HCT116 (cell line): ENCODE data around the gene RNASE8. TPM values are rescaled to one million over a fixed set of nuclear protein-coding genes. Genes with fewer than 3 reads are reported as not detected.
A peak's percentile ranks its signal among the peaks of the same experiment; 100 is the strongest.
"Not testable (repeated sequence)": the region's sequence is repeated elsewhere in the genome, so short reads cannot be mapped to it uniquely, and the experiment has no call there.

Source experiments
- ATAC-seq: fragments of 200-7000 bp; cut with Tn5 transposase; 2 replicates; pipeline ENCODE4 v1.9.1; 2020; ENCODE audit warnings: mild to moderate bottlenecking, moderate library complexity
- Bru-seq: library from RNA; stranded (reverse); fragments of 400-500 nt; gene quantifications from one replicate; lab custom pipeline; 2021; lab: Mats Ljungman, UMichigan
- BruChase-seq, 2 experiments: library from RNA; stranded (reverse); fragments of 400-500 nt; gene quantifications; one replicate each; lab custom pipeline; 2021; lab: Mats Ljungman, UMichigan
- BruUV-seq: library from RNA; stranded (reverse); fragments of 400-500 nt; replicated peaks from 2 replicates; lab custom pipeline; 2021; lab: Mats Ljungman, UMichigan
- CTCF ChIA-PET: fragments of 300-600 bp; sonication (Branson Sonifier 250); formaldehyde crosslinking; loops from one replicate; lab custom pipeline; 2021; ENCODE audit warnings: antibody characterized with exemption; lab: Charles Lee
- POLR2A ChIA-PET: fragments of 300-600, 350-600 bp; sonication (Branson Sonifier 250); formaldehyde crosslinking; loops from one replicate; lab custom pipeline; 2021; ENCODE audit warnings: antibody characterized with exemption; lab: Charles Lee
- RAD21 ChIA-PET, 2 experiments: fragments of 300-600 bp; sonication (Branson Sonifier 250); formaldehyde crosslinking; loops; one replicate each; lab custom pipeline; 2023; ENCODE audit warnings: low total read pairs in 2 of 2; ENCODE audit not compliant: uncharacterized antibody in 2 of 2, unreplicated experiment in 2 of 2, low non-redundant PET in 1 of 2; lab: Charles Lee
- DNase-seq: peaks from one replicate; pipeline ENCODE4 v3.0.0-alpha.2; 2010; ENCODE audit warnings: low read depth, low spot score
- H2AFZ ChIP-seq: fragments of 200-600 bp; shearing (Covaris generic), sonication (generic); 2 replicates; pipeline ENCODE4 v1.6.1; 2017; ENCODE audit warnings: low read depth, mixed run types, mixed read lengths, antibody characterized with exemption, low read length; ENCODE audit not compliant: poor library complexity, severe bottlenecking
- H3K27ac ChIP-seq: 2 replicates; pipeline ENCODE4 v1.5.1; 2012; ENCODE audit warnings: low read depth, low read length
- H3K27me3 ChIP-seq: fragments of 200-600 bp; sonication (generic); 2 replicates; pipeline ENCODE4 v1.6.1; 2016; ENCODE audit warnings: mixed run types, low read length, mixed read lengths; ENCODE audit not compliant: insufficient read depth
- H3K36me3 ChIP-seq, 2 experiments: fragments of 200-500 bp in 1 of 2; fragments of 200-600 bp in 1 of 2; sonication (Bioruptor generic) in 1 of 2; sonication (generic) in 1 of 2; 2 replicates each; pipeline versions ENCODE4 v1.5.1 to v1.6.1; 2014 to 2016; ENCODE audit warnings: low read length in 2 of 2, inconsistent platforms in 1 of 2, mixed read lengths in 1 of 2, mixed run types in 1 of 2; ENCODE audit not compliant: insufficient read depth in 2 of 2, control insufficient read depth in 1 of 2
- H3K4me1 ChIP-seq, 2 experiments: fragments of 200-600 bp in 1 of 2; sonication (generic) in 1 of 2; 2 replicates each; pipeline versions ENCODE4 v1.5.1 to v1.6.1; 2012 to 2017; ENCODE audit warnings: low read length in 2 of 2, inconsistent platforms in 1 of 2, mild to moderate bottlenecking in 1 of 2, mixed read lengths in 1 of 2, mixed run types in 1 of 2, moderate library complexity in 1 of 2; ENCODE audit not compliant: insufficient read depth in 2 of 2, control insufficient read depth in 1 of 2
- H3K4me2 ChIP-seq: fragments of 200-600 bp; sonication (generic); 2 replicates; pipeline ENCODE4 v1.6.1; 2017; ENCODE audit warnings: mixed run types, low read length, mixed read lengths
- H3K4me3 ChIP-seq, 2 experiments: fragments of 200-600 bp in 1 of 2; sonication (generic) in 1 of 2; replicated peaks in 1 of 2; 2 replicates each; pipeline ENCODE4 v1.5.1; 2011 to 2016; ENCODE audit warnings: low read length in 2 of 2, control low read depth in 1 of 2, low read depth in 1 of 2, mild to moderate bottlenecking in 1 of 2, mixed read lengths in 1 of 2, mixed run types in 1 of 2
- H3K79me2 ChIP-seq: fragments of 200-600 bp; sonication (generic); 2 replicates; pipeline ENCODE4 v1.6.1; 2017; ENCODE audit warnings: mild to moderate bottlenecking, mixed run types, low read length, moderate library complexity, mixed read lengths; ENCODE audit not compliant: insufficient read depth
- H3K9ac ChIP-seq: fragments of 200-600 bp; sonication (generic); 2 replicates; pipeline ENCODE4 v1.6.1; 2016; ENCODE audit warnings: low read length, mixed read lengths
- H3K9me2 ChIP-seq: fragments of 200-600 bp; sonication (generic), shearing (Covaris generic); 2 replicates; pipeline ENCODE4 v1.6.1; 2017; ENCODE audit warnings: mixed run types, mild to moderate bottlenecking, moderate library complexity; ENCODE audit not compliant: insufficient read depth
- H3K9me3 ChIP-seq, 2 experiments: fragments of 200-500 bp in 1 of 2; fragments of 200-600 bp in 1 of 2; sonication (Bioruptor generic) in 1 of 2; sonication (generic) in 1 of 2; 2 replicates each; pipeline ENCODE4 v1.6.1; 2014 to 2017; ENCODE audit warnings: low read length in 2 of 2, mixed read lengths in 2 of 2, inconsistent platforms in 1 of 2, low read depth in 1 of 2, mild to moderate bottlenecking in 1 of 2, mixed run types in 1 of 2, moderate library complexity in 1 of 2; ENCODE audit not compliant: control insufficient read depth in 1 of 2, insufficient read depth in 1 of 2
- H4K20me1 ChIP-seq: fragments of 200-600 bp; sonication (generic), shearing (Covaris generic); 2 replicates; pipeline ENCODE4 v1.6.1; 2017; ENCODE audit warnings: mixed run types, mild to moderate bottlenecking, moderate library complexity; ENCODE audit not compliant: insufficient read depth
- ELF1 ChIP-seq: IDR thresholded peaks from 2 replicates; pipeline ENCODE4 v1.6.1; 2012; ENCODE audit warnings: low read depth, borderline replicate concordance
- intact Hi-C: fragments of 100-400 bp; cut with micrococcal nuclease; formaldehyde crosslinking; loops from 2 replicates; pipeline ENCODE4 v1.10.0; 2022
- long read RNA-seq: library from polyadenylated mRNA; unstranded; transcript quantifications from one replicate; pipeline ENCODE4 v2.0.0, GENCODE V29; 2021; ENCODE audit not compliant: unreplicated experiment
- polyA plus RNA-seq: library from polyadenylated mRNA; unstranded; fragments of >200 nt; gene quantifications from 2 replicates; pipeline ENCODE4 v1.2.1, GENCODE V29; 2012; ENCODE audit warnings: missing spikeins
- total RNA-seq: library from RNA; stranded (reverse); gene quantifications from one replicate; pipeline ENCODE4 v1.2.1, GENCODE V29; 2021; ENCODE audit not compliant: unreplicated experiment
- TF ChIP-seq, protein P1 (sequence below), 3 experiments: fragments of 200-600 bp in 1 of 3; sonication (generic) in 1 of 3; IDR thresholded peaks in 2 of 3; conservative IDR thresholded peaks in 1 of 3; 2 replicates each; pipeline ENCODE4 v1.5.1; 2012 to 2017; ENCODE audit warnings: low read depth in 2 of 3, low read length in 2 of 3, antibody characterized with exemption in 1 of 3, borderline replicate concordance in 1 of 3, control low read depth in 1 of 3, mild to moderate bottlenecking in 1 of 3, mixed read lengths in 1 of 3, mixed run types in 1 of 3, moderate library complexity in 1 of 3; ENCODE audit not compliant: insufficient read depth in 1 of 3

The RNASE8 gene
- not detected for total RNA-seq
- not detected in 2 replicates for polyA plus RNA-seq
- Bru-seq, nascent RNA: not detected
- not detected for BruChase-seq, experiment 1, labeled RNA remaining after a 6-hour chase
- BruChase-seq, experiment 2, labeled RNA remaining after a 2-hour chase: not detected
- long read RNA-seq: 0 reads

GRCh38 chr14:21057803-21058675 is at the start of gene RNASE8:
TSS of gene RNASE8 (plus strand) at chr14:21057822. CDS start at chr14:21057893, 71 bp downstream.
- ChIA-PET RAD21 (no interaction called here), POLR2A (no interaction called here)
- no peaks in the 10 kb centered on the region for H3K36me3 ChIP-seq
- no TSS peak for BruUV-seq
- H3K9ac ChIP-seq: no peak within 1 kb of the TSS
- intact Hi-C loops: no loop called here
- peaks cover 5% of the 10 kb centered on the region for H3K27me3 ChIP-seq
- H3K4me2 ChIP-seq: no peak within 1 kb of the TSS
- H3K4me1 ChIP-seq: no peaks in the 10 kb centered on the region
- H2AFZ ChIP-seq: no peak within 1 kb of the TSS
- no peak within 1 kb of the TSS for H3K27ac ChIP-seq
- H3K9me3 ChIP-seq: no peaks in the 10 kb centered on the region
- no peaks in the 10 kb centered on the region for H3K79me2 ChIP-seq
- no peak for DNase-seq
- TF ChIP-seq ELF1: no peak
- TF ChIP-seq, protein P1, sequence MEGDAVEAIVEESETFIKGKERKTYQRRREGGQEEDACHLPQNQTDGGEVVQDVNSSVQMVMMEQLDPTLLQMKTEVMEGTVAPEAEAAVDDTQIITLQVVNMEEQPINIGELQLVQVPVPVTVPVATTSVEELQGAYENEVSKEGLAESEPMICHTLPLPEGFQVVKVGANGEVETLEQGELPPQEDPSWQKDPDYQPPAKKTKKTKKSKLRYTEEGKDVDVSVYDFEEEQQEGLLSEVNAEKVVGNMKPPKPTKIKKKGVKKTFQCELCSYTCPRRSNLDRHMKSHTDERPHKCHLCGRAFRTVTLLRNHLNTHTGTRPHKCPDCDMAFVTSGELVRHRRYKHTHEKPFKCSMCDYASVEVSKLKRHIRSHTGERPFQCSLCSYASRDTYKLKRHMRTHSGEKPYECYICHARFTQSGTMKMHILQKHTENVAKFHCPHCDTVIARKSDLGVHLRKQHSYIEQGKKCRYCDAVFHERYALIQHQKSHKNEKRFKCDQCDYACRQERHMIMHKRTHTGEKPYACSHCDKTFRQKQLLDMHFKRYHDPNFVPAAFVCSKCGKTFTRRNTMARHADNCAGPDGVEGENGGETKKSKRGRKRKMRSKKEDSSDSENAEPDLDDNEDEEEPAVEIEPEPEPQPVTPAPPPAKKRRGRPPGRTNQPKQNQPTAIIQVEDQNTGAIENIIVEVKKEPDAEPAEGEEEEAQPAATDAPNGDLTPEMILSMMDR (IDR thresholded peaks at IDR 0.05 in 2 of 3, conservative IDR thresholded peaks at IDR 0.05 in 1 of 3; ENCODE audit: borderline replicate concordance in 1 of 3, insufficient read depth in 1 of 3, low read depth in 2 of 3, low read length in 2 of 3): peak in 2 of 3 experiments; percentile 27 to 36; a peak in 3 of 6 replicates
- TF ChIP-seq, all 23 proteins: peak for 1
- Histone ChIP-seq H3K4me3 (no peak within 1 kb of the TSS), H3K9me2 (no peaks in the 10 kb centered on the region), H4K20me1 (no peaks in the 10 kb centered on the region)
- CTCF ChIA-PET: interaction anchor here (1.4 kb wide), 1 partner anchor 43 kb away, joined by 4 read pairs; no protein-coding TSS in a partner anchor
- peak; percentile 72 for ATAC-seq

DNA sequence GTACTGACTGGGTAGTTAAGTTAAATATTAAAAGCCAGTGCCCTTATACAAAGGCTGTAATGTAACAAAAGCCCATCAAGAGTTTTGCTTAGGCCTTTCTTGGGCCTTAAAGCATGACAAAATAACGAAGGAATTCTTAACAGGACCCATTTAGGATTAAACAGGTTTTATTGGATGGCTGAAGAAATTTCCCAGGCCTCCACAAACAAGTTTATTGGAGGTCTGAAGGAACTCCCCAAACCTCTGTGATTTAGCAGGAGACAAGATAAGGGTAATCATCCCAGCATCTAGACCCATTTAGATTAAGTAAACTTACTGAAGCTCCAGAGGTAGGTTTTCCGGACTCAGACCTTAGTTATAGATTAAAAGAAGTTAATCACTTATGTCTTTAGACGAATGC is 47.9 kb upstream of the RNASE8 start:
- H3K4me2 ChIP-seq, H4K20me1 ChIP-seq, CTCF ChIA-PET, H3K9me2 ChIP-seq, ATAC-seq, H3K9ac ChIP-seq, POLR2A ChIA-PET, H2AFZ ChIP-seq, H3K79me2 ChIP-seq, DNase-seq, H3K27ac ChIP-seq, RAD21 ChIA-PET, H3K4me1 ChIP-seq, H3K4me3 ChIP-seq, BruUV-seq, H3K9me3 ChIP-seq, H3K36me3 ChIP-seq: not testable (repeated sequence)
- intact Hi-C loops: loop anchor here (10.0 kb wide), 1 partner anchor 545 kb away; no protein-coding TSS in a partner anchor
- peaks cover 18% of the 10 kb centered on the region; the same call in 1 of the 2 replicates for H3K27me3 ChIP-seq
